ENCODE results near the gene RPS6KB2.

RPS6KB2 gene

DNA sequence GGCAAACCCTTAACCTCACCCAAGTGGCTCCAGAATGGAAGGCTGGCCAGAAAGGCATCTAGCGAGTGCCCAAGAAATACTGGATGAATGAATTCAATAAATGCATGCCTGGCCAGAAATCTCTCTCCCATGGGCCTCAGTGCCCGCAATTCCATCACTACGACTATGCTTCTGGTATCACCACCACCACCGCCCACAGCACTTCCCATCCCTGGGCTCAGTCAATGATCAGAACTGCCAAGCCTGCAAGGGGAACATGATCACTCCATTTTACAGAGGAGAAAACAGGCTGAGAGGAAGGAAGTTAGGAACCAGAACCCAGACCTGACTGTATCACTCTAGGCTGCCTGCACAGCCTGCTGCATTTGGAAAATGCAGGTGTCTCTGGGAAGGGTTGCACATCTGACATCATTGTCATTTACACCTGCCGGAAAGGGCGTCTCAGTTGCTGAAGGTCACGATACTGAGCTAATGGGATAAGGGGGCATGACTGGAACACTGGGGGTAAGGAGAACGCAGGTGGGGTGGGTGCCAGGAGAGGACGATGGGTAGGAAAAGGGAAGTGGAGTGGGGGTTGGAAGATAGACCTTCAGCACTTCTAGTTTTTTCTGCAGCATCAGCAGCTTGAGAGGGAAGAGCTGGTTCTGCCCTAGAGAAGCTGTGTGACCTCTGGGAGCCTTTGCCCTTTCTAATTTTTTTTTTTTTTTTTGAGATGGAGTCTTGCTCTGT is 21.0 kb downstream of the RPS6KB2 start:
- no peak overlapping the region for H3K27ac ChIP-seq
- TF ChIP-seq, protein P1, sequence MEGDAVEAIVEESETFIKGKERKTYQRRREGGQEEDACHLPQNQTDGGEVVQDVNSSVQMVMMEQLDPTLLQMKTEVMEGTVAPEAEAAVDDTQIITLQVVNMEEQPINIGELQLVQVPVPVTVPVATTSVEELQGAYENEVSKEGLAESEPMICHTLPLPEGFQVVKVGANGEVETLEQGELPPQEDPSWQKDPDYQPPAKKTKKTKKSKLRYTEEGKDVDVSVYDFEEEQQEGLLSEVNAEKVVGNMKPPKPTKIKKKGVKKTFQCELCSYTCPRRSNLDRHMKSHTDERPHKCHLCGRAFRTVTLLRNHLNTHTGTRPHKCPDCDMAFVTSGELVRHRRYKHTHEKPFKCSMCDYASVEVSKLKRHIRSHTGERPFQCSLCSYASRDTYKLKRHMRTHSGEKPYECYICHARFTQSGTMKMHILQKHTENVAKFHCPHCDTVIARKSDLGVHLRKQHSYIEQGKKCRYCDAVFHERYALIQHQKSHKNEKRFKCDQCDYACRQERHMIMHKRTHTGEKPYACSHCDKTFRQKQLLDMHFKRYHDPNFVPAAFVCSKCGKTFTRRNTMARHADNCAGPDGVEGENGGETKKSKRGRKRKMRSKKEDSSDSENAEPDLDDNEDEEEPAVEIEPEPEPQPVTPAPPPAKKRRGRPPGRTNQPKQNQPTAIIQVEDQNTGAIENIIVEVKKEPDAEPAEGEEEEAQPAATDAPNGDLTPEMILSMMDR (conservative IDR thresholded peaks at IDR 0.05) = no peak

DNA sequence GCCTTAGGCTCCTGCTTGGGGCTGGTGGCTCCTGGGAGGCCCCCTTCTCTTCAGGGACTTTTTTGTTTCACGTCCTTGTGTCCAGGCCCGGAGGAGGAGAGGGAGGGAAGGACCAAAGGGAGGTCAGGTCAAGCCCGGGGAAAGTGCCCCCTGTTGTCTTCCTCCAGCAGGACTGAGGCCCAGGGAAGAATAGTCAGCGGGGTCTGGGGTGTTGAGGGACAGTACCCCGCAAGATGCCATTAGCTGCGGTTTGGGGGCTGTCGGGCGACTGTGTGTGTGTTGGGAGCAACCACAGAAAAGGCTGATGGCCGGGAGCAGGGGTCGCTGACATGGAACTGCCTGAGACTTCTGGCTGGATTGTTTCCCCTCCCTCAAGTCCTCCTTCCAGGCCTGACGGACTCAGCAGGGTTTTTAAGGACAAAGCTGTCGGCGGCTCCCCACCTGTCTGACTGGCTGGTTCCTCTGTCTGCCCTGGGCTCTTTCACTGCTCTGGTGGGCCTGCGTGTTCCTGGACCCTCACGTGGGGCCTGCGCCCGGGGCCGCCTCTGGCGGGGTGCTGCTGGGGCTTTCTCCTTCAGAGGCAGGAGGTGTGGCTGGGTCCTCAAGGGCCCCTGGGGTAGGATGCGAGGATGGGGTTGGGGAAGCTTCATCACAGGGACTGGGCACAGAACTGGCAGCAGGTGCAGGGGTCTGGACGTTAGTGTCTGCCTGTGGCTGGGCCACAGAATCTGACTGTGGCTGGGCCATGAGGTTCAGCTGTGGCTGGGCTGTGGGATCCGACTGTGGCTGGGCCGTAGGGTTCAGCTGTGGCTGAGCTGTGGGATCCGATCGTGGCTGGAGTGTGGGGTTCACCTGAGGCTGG is 22.7 kb downstream of the RPS6KB2 start:
- peak overlapping the region; percentile 72 for H3K27ac ChIP-seq
- TF ChIP-seq, protein P1 (conservative IDR thresholded peaks at IDR 0.05) = no peak

DNA sequence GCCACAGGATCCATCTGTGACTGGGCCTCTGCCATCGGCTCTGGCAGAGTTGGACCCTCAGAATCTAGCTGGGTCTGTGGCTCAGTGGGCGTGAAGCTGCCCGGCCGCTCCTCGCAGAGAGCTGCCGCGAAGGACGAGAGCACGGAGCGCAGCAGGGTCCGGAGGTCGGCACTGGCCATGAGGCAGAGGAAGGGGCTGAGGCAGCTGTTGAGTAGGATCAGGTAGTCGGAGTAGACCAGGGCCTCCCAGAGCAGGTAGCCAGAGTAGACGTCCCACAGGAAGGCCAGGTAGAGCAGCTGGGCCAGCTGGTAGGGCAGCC is 23.3 kb downstream of the RPS6KB2 start:
- H3K27ac ChIP-seq = peak overlapping the region; percentile 72

DNA sequence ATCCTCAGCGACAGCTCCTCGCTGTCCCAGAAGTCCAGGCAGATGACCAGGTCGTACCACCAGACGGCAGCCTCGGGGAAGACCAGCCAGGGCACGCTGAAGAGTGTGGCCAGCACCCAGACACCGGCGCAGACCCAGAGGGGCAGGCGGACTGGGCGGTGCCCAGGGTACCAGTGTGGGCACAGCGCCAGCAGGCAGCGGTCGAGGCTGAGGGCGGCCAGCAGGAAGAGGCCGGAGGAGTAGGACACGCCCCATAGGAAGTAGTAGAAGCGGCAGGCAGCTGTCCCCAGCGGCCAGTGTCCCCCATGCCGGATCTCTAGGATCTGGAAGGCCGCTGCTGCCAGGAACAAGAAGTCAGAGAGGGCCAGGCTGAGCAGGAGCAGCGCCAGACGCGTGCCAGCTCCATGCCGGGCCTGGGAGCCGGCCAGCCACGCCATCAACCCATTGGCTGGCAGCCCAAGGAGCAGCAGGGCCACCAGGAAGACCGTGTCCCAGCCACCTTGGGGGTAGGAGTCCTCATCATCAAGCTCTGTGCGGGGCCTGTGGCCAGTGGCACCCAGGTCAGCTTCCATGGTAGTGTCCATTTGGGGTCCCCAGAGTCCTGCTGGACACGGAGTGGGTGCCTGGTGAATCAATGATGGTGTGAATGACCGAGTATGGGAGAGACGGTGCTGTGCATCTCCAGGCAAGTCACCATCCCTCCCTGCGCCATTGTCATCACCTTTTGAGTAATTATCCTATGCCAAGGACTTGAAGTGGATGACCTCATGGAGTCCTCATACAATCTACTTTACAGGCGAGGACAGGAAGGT is 24.1 kb downstream of the RPS6KB2 start, which contains the start of gene GPR152:
TSS of gene GPR152 (minus strand) at position 589 of the 812 bp plus-strand sequence. CDS start at position 584, 5 bp downstream.
- peak within 1 kb of the TSS; percentile 72 for H3K27ac ChIP-seq
- TF ChIP-seq, protein P1 (conservative IDR thresholded peaks at IDR 0.05) = peak; percentile 32; the same call in 1 of the 2 replicates

More for the DNA sequence above, 23.3 kb downstream of the RPS6KB2 start:
- TF ChIP-seq, protein P1 (conservative IDR thresholded peaks at IDR 0.05) = no peak

DNA sequence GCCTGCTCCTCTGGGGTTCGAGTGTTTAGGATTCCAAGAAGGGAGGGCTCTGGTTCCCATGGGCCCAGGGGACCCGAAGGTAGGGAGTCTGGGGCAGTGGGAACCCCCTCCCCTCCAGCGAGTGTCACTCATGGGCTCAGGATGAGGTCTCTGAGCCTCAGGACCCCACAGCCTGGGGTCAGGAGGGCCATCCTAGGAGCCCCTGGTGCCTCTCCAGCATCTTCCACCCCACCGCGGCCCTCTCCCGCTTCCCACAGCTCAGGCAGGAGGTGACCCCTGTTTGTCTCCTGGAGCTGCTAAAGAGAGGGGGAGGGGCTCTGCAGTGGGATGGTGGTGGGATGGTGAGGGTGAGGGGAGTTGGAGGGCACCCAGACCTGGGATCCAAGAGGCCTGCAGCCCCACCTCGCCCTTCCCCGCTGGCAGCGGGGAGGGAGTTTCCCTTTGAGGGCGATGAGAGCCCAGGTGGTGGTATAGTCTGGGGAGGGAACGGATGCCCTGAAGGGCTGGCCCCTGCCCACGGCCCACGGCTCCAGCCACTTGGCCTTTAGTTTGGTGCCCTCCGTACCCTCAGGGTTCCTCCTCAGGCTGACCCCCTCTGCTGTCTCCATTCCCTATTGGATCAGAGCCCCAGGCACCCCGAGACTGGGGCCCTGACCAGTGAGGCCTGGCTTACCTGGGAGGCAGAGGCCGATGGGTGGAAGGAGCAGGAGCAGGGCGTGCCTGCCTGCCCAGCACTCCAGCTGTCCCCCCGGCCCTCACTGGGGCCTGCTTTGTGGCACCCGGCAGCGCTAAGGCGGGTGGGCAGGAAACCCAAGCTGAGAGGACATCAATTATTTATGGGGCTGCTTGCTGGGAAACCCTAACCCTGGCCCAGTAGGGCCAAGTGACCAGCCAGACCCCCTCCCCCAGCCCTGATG is 25.8 kb downstream of the RPS6KB2 start:
- no peak overlapping the region for H3K27ac ChIP-seq
- TF ChIP-seq, protein P1 (conservative IDR thresholded peaks at IDR 0.05) = no peak

DNA sequence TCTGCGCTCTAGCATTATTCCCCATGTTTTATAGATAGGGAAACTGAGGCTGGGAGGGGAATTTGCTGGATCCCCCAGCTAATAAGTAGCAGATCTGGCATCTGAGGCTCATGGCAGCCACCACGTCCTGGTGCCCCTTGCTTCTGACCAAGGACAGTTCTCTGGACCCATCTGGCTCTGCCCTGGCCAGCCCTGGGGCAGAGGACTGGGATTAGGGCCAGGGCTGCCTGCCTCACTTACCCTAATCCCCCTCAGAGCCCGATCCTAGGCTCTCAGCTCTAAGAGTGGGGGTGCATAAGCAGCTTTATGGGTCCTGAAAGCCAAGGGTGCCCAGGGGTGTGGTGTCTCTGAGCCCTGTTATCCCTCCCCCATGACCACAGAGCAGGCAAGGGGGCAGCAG is 26.8 kb downstream of the RPS6KB2 start, which contains the start of gene CABP4:
TSS of gene CABP4 (plus strand) at position 301 of the 400 bp plus-strand sequence. CDS start at position 371, 70 bp downstream.
- TF ChIP-seq, protein P1 (conservative IDR thresholded peaks at IDR 0.05) = no peak
- no peak within 1 kb of the TSS for H3K27ac ChIP-seq

Data from VCaP (cell line).